ENCODE data around the gene MORC3.

The MORC3 gene

GRCh38 chr21:36291509-36291908, 28.5 kb upstream of the MORC3 start:
- Histone ChIP-seq H3K36me3 (ENCODE audit: control insufficient read depth in 2 of 2, insufficient read depth in 1 of 2, low read length in 2 of 2) (peaks cover 5 to 16% of the 10 kb centered on the region in 2 experiments; a peak in 2 of 3 replicates), H3K27ac (ENCODE audit: extremely low read depth, low read depth, low read length) (no peak overlapping the region), H3K4me3 (ENCODE audit: low read depth, low read length) (no peak overlapping the region), H3K4me1 (ENCODE audit: control insufficient read depth, insufficient read depth, low read length) (peaks cover 3% of the 10 kb centered on the region; the same call in 1 of the 2 replicates), H3K9me3 (ENCODE audit: control insufficient read depth, insufficient read depth, low read depth, low read length) (no peaks in the 10 kb centered on the region)
- TF ChIP-seq ZNF580 (tag by site-specific recombination; IDR thresholded peaks at IDR 0.05): no peak
- TF ChIP-seq HIC1 (tag by site-specific recombination; IDR thresholded peaks at IDR 0.05): no peak
- ChIA-PET CTCF (no interaction called here), POLR2A (no interaction called here)

- H3K27ac ChIP-seq (ENCODE audit: extremely low read depth, low read depth, low read length): no peak overlapping the region
- CTCF ChIA-PET: no interaction called here
Observed at GRCh38 chr21:36297406-36297937, 22.5 kb upstream of the MORC3 start.

GRCh38 chr21:36297938-36298572, 21.9 kb upstream of the MORC3 start:
- Histone ChIP-seq H3K4me1 (ENCODE audit: control insufficient read depth, insufficient read depth, low read length) (no peaks in the 10 kb centered on the region), H3K4me3 (ENCODE audit: low read depth, low read length) (no peak overlapping the region), H3K9me3 (ENCODE audit: control insufficient read depth, insufficient read depth, low read depth, low read length) (no peaks in the 10 kb centered on the region), H3K27ac (ENCODE audit: extremely low read depth, low read depth, low read length) (no peak overlapping the region), H3K36me3 (ENCODE audit: control insufficient read depth in 2 of 2, insufficient read depth in 1 of 2, low read length in 2 of 2) (peaks cover 5 to 10% of the 10 kb centered on the region in 2 experiments; a peak in 2 of 3 replicates)
- ChIA-PET POLR2A (interaction anchor here (1.0 to 2.5 kb wide), 2 partner anchors 9 to 22 kb away, joined by 3 to 11 read pairs; partner anchors contain the start of gene MORC3), CTCF (interaction anchor here (0.7 kb wide), 1 partner anchor 52 kb away, joined by 3 read pairs; no protein-coding TSS in a partner anchor)
- TF ChIP-seq TRIM28 (IDR thresholded peaks at IDR 0.05; ENCODE audit: borderline replicate concordance, low read length): no peak
- no peak for TF ChIP-seq ZBTB20 (tag by site-specific recombination; IDR thresholded peaks at IDR 0.05)
- TF ChIP-seq ZNF292 (tag by site-specific recombination; IDR thresholded peaks at IDR 0.05; ENCODE audit: borderline replicate concordance, low read depth): no peak
- TF ChIP-seq ZNF518A (tag by site-specific recombination; conservative IDR thresholded peaks at IDR 0.05; ENCODE audit: low read depth): no peak
- no peak for TF ChIP-seq ZNF169 (tag by site-specific recombination; IDR thresholded peaks at IDR 0.05)

More at GRCh38 chr21:36297406-36297937, 22.5 kb upstream of the MORC3 start:
- TF ChIP-seq PRDM1 (tag by site-specific recombination; IDR thresholded peaks at IDR 0.05): no peak
- no peak for TF ChIP-seq ZNF623 (tag by site-specific recombination; IDR thresholded peaks at IDR 0.05)
- no peak for TF ChIP-seq ZNF169 (tag by site-specific recombination; IDR thresholded peaks at IDR 0.05)
- no peak for TF ChIP-seq SP7 (tag by site-specific recombination; IDR thresholded peaks at IDR 0.05)
- no peak for TF ChIP-seq ZNF157 (tag by site-specific recombination; IDR thresholded peaks at IDR 0.05)
- TF ChIP-seq ZNF785 (tag by site-specific recombination; IDR thresholded peaks at IDR 0.05): no peak
- TF ChIP-seq SCRT2 (tag by site-specific recombination; IDR thresholded peaks at IDR 0.05): no peak
- TF ChIP-seq ELK4 (IDR thresholded peaks at IDR 0.05; ENCODE audit: borderline replicate concordance, low read depth, low read length): no peak
- TF ChIP-seq SP2 (tag by site-specific recombination; IDR thresholded peaks at IDR 0.05): no peak
- TF ChIP-seq ZFHX2 (tag by site-specific recombination; conservative IDR thresholded peaks at IDR 0.05): no peak
- TF ChIP-seq ZIC2 (tag by site-specific recombination; IDR thresholded peaks at IDR 0.05): no peak
- Histone ChIP-seq H3K4me1 (ENCODE audit: control insufficient read depth, insufficient read depth, low read length) (no peaks in the 10 kb centered on the region), H3K9me3 (ENCODE audit: control insufficient read depth, insufficient read depth, low read depth, low read length) (no peaks in the 10 kb centered on the region), H3K36me3 (ENCODE audit: control insufficient read depth in 2 of 2, insufficient read depth in 1 of 2, low read length in 2 of 2) (peaks cover 5 to 16% of the 10 kb centered on the region in 2 experiments; a peak in 2 of 3 replicates), H3K4me3 (ENCODE audit: low read depth, low read length) (no peak overlapping the region)
- POLR2A ChIA-PET: interaction anchor here (1.0 to 2.5 kb wide), 2 partner anchors 10 to 23 kb away, joined by 3 to 11 read pairs; partner anchors contain the start of gene MORC3
